ENCODE measurements around the gene STAMBPL1. TPM values are rescaled to one million over a fixed set of nuclear protein-coding genes. Genes with fewer than 3 reads are reported as not detected.
"Not testable (repeated sequence)": the region's sequence is repeated elsewhere in the genome, so short reads cannot be mapped to it uniquely, and the experiment has no call there.

STAMBPL1 gene
- 9.0 and 15.0 TPM in 2 replicates for total RNA-seq (2014; rRNA removed; shearing (Covaris generic))

DNA sequence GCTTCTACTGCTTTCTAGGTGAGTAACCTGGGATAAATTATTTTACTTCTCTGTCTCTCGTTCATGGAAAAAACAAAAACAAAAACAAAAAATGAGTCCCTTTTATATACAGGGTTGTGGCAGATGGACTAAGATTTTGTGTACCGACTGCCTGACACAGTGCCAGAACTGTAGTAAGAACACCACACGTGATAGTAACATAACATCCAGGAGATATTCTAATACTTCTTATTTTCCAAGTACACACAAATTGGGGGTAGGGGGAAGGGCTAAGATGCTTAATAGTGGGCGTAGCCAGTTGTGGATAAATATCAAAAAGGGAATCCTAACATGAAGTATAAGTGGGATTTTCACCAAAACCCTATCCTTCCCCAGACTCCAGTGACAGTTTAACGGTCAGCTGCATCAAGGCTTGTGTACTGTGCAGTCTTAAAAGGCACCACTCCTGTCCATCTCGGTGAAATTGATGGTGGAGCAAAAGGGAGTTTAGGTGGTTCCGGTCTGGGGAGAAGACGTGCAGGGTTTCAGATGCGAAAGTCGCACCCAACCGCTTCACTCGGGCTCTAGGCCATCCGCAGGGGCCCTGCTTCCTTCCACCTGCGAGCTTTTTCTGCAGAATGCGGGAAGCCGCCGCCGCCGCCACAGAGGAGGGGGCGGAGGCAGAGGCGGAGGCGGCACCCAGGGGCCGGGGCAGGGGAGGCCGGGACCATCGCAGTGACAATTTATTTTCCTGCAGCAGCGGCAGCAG, at the start of gene STAMBPL1:
Gene STAMBPL1, plus strand, starts transcription at position 712 of the 748 bp plus-strand sequence. CDS start 21,464 bp downstream, outside the sequence.
- DNase-seq (ENCODE audit: low spot score) = no peak

DNA sequence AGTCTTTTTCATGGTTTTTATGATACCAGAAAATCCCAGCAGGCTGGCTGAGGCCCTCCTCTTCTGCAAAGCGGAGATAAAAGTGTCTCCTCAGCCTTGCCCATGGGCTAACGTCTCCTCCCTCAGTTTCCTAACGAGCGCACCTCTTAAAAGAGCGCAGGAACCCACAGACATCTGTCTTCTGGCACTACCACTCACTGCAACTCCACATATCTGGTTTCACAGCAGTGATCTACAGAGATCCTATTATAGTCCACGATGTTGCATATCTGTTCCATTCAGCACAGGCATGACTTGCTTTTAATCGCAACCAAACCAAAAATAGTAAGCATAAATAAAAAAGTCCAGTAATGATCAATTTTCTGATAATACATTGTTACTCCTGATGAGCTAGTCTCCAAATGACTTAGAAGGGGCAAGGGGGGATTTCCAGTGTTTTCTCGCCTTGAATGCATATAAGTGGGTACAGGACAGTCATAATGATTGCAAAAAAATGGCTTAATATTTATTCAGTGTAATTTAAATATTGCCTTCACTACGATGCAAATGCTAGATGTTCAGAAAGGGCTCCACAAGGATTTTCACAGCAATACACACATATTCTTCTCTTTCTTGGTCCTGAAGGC, 49.3 kb upstream of the STAMBPL1 start:
- DNase-seq (ENCODE audit: low spot score) = no peak

DNA sequence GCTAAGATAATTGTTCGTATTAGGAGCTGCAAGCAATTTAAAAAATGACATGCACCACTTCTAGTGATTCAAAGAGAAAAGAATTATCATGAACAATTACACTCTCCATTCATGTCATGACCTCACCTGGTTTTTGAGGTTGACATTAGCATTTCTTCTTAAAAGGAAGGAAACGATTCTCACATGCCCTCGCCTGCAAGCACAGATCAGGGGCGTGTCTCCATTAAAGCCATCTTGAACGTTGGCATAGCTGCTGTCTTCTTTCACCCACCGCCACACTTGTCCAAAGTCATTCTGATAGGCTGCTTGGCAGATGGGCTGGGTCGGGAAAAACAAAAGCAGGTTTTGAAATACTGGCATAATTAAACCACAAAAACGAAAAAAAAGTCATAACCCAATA, 48.3 kb upstream of the STAMBPL1 start:
- DNase-seq (ENCODE audit: low spot score) = no peak

DNA sequence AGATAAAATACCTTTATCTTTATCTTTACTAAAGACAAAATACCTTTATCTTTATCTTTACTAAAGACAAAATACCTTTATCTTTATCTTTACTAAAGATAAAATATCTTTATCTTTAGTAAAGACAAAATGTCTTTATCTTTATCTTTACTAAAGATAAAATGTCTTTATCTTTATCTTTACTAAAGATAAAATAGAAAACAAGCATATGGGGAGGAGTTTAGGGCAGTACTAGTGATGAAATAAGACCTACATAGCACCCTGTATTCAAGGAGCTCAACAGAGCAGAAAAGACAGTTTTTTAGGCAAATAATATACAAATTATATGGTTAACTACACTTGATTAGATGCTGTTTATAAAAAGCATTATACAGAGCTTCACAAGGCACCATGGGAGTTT, 47.7 kb upstream of the STAMBPL1 start:
- DNase-seq (ENCODE audit: low spot score) = no peak

DNA sequence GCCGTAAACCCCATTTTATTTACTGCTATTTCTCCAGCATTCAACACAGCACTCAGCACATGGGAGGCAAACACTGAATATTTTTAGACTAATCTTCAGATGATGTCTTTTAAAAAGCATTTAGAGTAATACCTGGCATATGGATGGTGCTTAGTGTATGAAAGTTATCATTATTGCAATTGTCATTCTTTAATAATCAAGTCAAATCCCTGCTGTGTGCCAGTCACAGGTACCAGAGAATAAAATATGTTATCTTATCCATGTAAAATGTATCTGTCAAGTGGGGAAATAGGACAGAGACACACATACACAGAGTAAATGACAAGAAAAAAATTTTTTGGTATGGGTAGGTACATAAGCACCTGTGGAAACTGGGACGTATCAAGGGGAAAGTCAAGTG, 46.9 kb upstream of the STAMBPL1 start:
- DNase-seq (ENCODE audit: low spot score) = no peak

DNA sequence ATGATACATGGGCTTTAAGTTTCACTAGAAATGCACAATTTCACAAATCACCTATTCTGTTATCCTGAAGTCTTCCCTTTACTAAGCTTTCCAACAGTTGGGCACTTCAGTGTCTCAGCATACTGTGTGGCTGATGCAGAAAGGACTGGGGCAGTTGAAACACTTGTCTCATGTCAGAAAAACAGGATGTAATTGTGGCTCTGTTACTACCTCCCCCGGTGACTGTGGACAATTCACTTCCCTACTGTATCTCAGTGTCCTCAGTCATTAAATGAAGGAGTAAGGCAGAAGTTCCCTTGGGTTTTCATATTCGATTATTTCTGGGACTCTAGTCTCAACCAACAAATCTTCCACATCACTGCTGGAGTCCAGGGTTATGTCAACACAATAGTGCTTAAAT, 46.3 kb upstream of the STAMBPL1 start:
- no peak for DNase-seq (ENCODE audit: low spot score)

DNA sequence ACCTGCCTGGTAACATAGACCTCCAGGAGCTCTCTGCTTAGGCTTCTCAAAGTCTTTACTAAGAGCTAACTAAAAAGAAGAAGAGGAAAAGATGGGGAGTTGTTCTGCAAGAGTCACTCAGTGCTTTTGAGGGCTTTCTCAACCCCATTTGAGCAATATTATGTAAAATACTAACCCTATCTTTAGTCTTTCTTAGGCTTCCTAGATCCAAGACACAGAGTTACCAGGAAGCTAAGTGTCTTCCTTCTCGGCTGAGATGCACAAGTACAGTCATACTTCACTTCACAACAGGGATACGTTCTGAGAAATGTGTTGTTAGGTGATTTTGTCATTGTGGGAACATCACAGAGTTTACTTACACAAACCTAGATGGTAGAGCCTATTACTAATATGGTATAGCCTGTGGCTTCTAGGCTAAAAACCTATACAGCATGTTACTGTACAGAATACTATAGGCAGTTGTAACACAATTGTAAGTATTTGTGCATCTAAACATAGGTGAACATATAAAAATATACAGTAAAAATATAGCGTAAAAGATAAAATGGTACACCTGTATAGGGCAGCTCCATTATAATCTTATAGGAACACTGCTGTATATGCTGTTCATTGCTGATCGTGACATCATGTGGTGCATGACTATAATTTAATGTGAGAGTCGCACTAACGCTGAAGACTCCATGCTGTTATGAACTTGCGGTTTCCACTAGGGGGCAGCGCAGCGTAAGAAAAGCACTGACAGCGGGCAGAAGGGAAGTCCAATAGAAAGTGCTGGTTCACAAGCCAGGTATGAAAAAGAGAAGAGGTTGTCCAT, 44.7 kb upstream of the STAMBPL1 start:
- DNase-seq (ENCODE audit: low spot score) = peak; percentile 83

DNA sequence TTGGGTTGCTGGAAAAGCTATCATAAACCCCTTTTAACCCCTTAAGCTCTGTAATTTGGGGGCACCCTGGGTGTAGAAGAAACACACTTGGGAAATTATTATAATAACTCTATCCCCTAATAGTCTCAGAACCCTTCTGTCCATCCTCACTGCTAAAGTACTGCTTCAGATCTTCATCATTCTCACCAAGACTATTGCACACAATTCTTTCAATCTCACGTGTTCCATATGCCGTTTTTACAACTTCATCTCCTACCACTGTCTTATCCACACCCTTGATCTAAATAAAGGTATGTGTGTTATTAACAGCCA, 44.2 kb upstream of the STAMBPL1 start:
- DNase-seq (ENCODE audit: low spot score) = no peak

DNA sequence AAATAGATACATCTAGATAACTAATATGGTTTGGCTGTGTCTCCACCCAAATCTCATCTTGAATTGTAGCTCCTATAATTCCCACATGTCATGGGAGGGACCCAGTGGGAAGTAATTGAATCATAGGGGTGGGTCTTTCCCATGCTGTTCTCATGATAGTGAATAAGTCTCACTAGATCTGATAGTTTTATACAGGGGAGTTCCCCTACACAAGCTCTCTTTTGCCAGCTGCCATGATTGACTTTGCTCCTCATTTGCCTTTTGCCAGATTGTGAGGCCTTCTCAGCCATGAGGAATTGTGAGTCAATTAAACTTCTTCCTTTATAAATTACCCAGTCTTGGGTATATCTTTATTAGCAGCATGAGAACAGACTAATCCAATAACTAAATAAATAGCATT, 42.4 kb upstream of the STAMBPL1 start:
- DNase-seq (ENCODE audit: low spot score) = not testable (repeated sequence)

DNA sequence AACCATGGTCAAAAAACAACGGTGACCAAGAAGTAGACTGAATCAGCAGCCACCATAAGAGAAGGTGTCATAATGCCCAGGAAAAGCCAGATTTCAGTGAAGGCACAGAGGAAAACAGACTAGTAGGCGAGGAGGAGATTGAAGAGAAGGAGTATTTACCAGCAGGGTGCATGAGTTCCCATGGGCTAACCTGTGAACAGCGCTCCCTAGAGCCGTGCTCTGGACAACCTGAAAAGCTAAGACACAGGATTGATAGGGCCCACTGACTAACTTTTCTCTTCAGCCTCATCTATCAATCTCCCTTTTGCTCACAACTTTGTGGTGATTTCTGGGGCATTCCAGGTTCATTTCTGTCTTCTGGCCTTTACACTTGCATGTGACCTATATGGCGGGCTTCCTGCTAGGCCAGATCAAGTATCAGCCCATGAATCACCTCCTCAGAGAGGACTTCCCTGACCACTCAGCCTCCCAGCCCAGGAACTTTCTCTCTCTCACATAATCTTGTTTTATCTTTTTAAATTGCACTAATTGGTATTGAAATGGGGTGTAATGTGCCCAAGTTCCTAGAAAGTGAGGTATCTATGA, 41.2 kb upstream of the STAMBPL1 start:
- DNase-seq (ENCODE audit: low spot score) = no peak

DNA sequence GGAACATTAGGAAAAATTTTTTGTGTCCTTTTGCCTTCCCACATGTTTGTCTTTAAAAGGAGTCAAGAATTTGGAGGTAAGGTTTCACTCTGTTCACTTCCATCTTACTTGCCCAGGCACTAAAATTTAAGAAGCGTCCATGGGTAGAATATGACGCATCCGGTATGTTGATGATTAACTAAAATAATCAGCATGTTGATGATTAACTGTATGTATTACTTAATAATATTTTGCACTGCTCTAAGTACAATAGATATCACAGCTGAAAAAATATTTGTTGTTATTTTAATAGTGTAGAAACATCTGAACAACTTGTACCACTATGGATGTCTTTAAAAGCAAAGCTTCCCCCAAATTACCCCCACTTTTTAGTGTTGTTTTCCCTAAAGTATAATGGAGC, 39.9 kb upstream of the STAMBPL1 start:
- no peak for DNase-seq (ENCODE audit: low spot score)

DNA sequence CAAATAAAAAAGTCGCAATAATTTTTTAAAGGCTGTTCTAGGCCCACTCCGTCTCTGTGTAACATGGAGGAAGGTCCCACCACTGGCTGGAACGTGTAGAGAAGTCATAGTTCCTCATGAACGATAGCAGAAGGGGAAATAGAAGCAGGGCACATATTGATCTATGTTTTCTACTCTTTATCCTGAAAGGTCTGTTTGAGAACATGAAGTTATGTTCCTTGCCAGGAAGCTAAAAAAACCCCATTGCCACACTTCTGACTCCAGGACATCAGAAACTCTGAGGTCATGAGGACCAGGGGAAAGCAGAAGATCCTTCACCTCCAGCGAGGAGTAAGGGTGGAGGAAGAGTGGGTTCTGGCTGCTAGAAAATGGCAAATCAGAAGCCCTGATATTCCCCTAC, 39.2 kb upstream of the STAMBPL1 start:
- DNase-seq (ENCODE audit: low spot score) = no peak

DNA sequence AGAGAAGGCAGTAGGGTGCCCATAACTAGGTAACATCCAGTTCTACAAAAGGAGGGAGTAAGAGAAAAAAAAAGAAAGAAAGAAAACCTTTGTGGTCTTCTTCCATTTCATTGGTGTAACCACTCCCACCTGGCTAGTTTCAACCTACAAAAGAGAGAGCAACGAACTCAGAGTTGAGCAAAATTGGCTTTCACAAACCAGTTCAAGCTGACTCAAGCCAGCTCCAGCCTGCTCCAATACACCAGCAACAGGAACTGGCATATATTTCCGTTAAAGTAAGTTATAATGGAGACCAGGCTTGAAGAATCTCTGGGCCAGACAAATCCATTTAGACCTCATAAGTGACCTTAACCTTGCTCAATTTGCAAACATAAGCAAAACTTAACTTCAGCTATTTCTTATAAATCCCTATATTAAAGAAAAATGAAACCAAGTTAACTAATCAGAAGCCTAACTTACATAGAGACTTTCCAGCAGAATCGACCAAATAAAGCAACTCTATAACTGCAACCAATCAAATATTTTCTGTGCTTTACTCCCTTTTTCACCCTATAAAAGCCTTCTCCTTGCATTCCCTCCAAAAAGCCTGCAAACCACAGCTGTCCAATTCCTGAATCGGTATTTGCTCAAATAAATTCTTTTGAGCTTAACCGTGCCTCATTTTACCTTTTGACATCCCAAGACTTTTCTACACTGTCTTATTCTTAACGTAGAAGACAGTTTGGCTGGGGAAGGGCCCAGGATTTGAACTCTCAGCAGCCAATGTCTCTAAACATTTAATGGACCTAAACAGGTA, 38.5 kb upstream of the STAMBPL1 start:
- DNase-seq (ENCODE audit: low spot score) = no peak

DNA sequence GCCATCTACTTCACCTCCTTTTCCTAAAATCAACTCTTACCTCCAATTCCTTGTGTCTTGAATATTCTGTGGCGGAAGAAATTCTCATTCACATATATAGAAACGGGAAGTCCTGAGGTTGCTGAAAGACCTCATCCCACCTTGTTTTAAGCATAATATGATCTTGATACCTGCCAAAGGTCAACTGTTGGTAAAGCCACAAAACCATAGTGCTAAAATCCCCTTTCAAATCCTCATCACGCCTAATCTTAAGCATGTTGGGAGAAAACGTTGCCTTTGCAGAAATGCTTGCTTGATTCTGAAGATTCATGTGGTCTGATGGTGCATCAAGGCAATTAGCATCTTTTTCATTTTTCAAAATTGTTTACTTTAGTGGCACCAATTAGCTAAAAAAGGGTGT, 36.9 kb upstream of the STAMBPL1 start:
- no peak for DNase-seq (ENCODE audit: low spot score)

DNA sequence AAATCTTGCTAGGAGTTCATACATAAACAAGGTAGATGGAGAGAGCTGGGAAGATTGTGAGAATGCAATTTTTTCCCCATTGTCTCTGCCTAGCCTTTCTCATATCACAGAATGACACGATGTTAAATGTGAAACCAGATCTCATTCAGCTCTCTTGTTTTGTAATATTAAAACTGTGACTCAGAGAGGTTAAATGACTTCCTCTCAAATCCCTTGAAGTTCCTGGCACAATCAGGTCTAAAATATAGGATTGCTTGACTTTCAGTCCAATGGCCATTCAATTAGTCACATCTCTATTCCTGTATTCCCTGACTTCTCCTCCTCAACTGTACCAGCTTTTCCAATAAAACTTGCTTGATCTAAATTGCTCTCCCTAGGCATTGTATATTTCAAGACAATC, 31.5 kb upstream of the STAMBPL1 start:
- DNase-seq (ENCODE audit: low spot score) = peak; percentile 60

DNA sequence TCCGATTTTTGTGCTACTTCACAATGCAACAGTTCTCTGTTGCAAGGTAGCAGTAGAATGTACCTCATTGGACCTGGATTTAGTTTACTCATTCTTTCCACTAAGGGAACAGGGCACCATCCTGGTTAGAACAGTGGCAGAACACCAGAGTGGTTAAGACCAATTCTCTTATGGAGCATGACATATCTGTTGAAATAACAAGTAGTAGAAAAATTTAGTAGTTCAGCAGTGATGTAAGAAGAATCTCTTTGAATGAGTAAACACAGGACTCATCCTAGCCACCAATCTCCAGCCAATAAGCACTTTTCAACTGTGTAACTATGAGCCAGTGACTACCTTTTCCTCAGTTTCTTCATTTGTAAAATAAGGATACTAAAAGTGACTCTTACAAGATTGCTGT, 30.8 kb upstream of the STAMBPL1 start:
- no peak for DNase-seq (ENCODE audit: low spot score)

DNA sequence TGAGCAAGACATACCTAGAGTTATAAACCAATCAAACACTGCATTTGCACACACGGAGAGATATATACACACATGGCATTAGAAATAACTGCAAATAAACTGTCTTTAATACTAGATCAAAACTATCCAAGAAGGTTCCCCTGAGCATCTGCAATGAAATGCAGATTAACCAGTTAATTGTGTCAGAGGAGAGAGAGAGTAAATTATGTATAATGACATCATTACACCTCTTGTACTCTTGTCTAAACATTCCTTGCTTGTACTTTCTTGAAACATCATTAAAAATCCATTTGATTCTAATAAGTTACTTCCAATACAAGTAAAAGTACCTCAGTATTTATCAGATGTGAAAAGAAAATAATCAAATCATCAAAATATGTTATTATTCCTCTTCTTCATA, 29.3 kb upstream of the STAMBPL1 start:
- no peak for DNase-seq (ENCODE audit: low spot score)

DNA sequence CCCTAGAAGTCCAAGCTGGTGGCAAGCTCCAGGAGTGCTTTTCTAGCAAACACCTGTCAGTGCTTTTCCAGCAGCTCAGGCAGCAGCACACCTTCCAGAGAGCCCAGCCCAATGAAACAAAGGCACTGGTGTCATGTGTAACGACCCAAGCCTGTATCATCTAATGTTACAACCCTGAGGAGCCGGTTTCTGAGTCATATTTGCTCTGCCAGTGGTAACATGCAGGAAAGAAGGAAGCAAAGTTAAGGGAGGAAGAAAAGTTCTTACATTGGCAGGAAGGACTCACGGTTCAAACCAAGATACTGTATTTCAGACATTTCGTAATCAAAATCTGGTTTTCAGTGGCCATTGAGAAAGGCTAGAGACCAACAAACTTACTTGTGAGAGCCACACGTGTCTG, 28.3 kb upstream of the STAMBPL1 start, which contains the start of gene ANKRD22:
Gene ANKRD22, minus strand, starts transcription at position 139 of the 400 bp plus-strand sequence. CDS start 237 bp downstream, outside the sequence.
- peak; percentile 44 for DNase-seq (ENCODE audit: low spot score)

DNA sequence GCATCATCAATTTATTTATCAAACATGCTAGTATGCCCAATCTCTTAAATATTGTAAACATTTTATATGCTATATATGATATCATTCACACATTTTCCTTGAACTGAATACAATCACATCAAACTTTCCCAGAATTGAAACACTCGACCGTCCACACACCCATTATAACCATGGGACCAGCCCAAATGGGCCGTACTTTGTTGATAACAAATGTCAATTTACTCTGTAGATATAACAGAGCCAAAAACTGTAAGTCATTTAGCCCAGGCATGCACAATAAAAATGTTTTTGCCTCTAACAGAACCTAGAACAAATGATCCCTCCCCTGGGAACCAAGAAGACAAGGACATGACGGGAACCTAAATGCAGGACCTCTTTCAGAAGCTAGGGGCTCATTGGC, 27.7 kb upstream of the STAMBPL1 start:
- DNase-seq (ENCODE audit: low spot score) = no peak

DNA sequence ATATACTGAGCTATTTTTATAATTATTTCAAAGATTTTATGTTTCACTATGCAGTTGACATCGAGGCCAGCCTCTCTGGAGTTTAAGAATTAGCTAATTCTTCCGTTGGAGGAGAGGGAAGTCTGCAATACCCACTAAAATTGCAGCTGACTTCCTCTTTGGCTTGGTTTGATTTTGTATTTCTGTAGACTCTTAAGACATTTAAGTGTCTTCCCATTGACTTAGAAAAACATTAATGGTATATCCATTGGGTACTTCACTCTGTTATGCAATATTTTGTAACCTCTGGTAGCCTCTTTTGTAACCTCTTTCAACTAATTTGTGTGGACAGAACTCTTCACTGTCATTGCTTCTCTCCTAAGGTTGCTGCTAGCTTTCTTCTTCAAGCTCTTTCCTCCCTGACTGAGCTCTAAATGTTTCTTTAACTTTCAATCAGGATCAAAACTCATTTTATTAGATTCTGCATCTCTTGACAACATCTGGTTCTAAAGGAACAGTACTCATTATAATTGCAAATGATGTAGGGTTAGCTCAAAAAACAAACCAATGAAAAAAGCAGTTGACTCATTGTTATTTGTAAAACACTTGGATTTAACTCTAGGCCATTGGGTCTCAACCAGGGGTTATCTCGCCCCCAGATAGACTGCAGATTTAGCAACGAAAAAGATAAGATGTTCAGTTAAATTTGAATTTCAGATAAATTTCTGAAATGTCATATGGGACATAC, 26.7 kb upstream of the STAMBPL1 start:
- DNase-seq (ENCODE audit: low spot score) = no peak

DNA sequence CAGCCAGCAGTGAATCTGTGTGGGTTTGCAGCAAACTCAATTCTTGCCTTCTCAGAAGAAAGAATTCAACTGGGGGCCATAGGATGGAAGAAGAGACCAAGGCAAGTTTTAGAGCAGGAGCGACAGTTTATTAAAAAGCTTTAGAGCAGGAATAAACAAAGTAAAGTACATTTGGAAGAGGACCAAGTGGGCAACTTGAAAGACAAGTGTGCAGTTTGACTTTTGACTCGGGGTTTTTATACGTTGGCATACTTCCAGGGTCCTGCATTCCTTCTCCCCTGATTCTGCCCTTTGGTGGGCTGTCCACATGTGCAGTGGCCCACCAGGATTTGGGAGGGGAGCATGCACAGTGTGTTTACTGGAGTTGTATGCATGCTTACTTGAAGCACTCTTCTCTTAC, 25.4 kb upstream of the STAMBPL1 start:
- DNase-seq (ENCODE audit: low spot score) = no peak

Data from H4 (cell line).